ENCODE data around the gene DENND2D. TPM values are rescaled to one million over a fixed set of nuclear protein-coding genes. Genes with fewer than 3 reads are reported as not detected.

Gene DENND2D
- total and polyA plus RNA-seq, 10 of the 15 experiments (the other 5 are each of a cell fraction or from before 2014, with no cell fraction given) = 149 to 375 (median 172) TPM

GRCh38 chr1:111139956-111140679 lies 60.3 kb downstream of the DENND2D start, which contains the start of the genes CEPT1 and DRAM2 (continued):
- TF ChIP-seq E2F8 (IDR thresholded peaks at IDR 0.05; ENCODE audit: low read depth, partially characterized antibody) (peak; percentile 54), ZNF274 (IDR thresholded peaks at IDR 0.05; ENCODE audit: insufficient read depth, insufficient read length) (no peak), CREM (IDR thresholded peaks at IDR 0.05; ENCODE audit: low read depth) (no peak; the same call in 1 of the 2 replicates), JUNB (IDR thresholded peaks at IDR 0.05) (no peak), TCF7 (IDR thresholded peaks at IDR 0.05; ENCODE audit: borderline replicate concordance) (no peak), ATF3 (IDR thresholded peaks at IDR 0.05; ENCODE audit: borderline replicate concordance, extremely low read depth, low read depth, low read length) (peak; percentile 81; the same call in 1 of the 2 replicates), EZH2 (IDR thresholded peaks at IDR 0.05; ENCODE audit: borderline replicate concordance, control insufficient read depth, low read depth, low read length) (no peak), NKRF (conservative IDR thresholded peaks at IDR 0.05) (0 out of 2 replicates have a peak, but pooled peaks have one; percentile 11), SIX5 (IDR thresholded peaks at IDR 0.05; ENCODE audit: low read depth, low read length, severe bottlenecking) (no peak), RUNX3 (IDR thresholded peaks at IDR 0.05; ENCODE audit: low read length) (peak; percentile 22; the same call in 1 of the 2 replicates), NFIC (IDR thresholded peaks at IDR 0.05; ENCODE audit: low read depth, low read length) (no peak; the same call in 1 of the 2 replicates), PAX5 (IDR thresholded peaks at IDR 0.05; ENCODE audit: borderline replicate concordance, low read depth, low read length) (no peak), FOXK2 (IDR thresholded peaks at IDR 0.05) (no peak), ZNF687 (IDR thresholded peaks at IDR 0.05) (no peak), ZSCAN29 (IDR thresholded peaks at IDR 0.05) (no peak), SMAD1 (IDR thresholded peaks at IDR 0.05; ENCODE audit: low read depth, partially characterized antibody) (peak; percentile 60), ZNF207 (IDR thresholded peaks at IDR 0.05; ENCODE audit: borderline replicate concordance) (no peak), CREB1 (IDR thresholded peaks at IDR 0.05; ENCODE audit: low read depth) (no peak), TBL1XR1 (IDR thresholded peaks at IDR 0.05; ENCODE audit: low read depth, low read length) (no peak), CBFB (IDR thresholded peaks at IDR 0.05; ENCODE audit: low read depth) (no peak), CEBPB (IDR thresholded peaks at IDR 0.05; ENCODE audit: borderline replicate concordance in 1 of 2, low read depth in 2 of 2, low read length in 2 of 2) (no peak), POLR2A (IDR thresholded peaks at IDR 0.05; ENCODE audit: low read depth, low read length) (peak; percentile 90), MYB (IDR thresholded peaks at IDR 0.05; ENCODE audit: borderline replicate concordance, low read depth, low read length) (no peak)
